ENCODE results near the gene ZDHHC14. TPM values are rescaled to one million over a fixed set of nuclear protein-coding genes. Genes with fewer than 3 reads are reported as not detected.
"Not testable (repeated sequence)": the region's sequence is repeated elsewhere in the genome, so short reads cannot be mapped to it uniquely, and the experiment has no call there.

The ZDHHC14 gene
- polyA plus RNA-seq, 10 donors, result 4.6 to 8.5 (median 5.5) TPM

DNA sequence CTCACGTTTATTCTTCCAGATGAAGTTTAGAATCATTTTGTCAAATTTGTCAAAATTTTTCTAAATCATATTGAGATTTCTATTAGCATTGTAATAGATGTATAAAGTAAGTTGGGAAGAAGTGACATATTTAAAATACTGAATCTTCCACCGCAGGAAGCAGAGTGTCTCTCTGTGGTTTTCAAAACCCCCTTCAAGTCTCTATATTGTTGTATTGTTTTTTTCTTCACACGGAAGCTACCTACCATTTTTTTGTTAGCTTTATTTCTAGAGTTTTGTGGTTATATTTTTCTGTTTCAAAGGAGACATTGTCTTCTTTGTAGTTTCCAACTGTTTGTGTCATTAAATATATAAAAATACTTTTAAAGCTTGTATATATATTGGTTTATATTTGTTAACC lies 188.6 kb downstream of the ZDHHC14 start:
- no peak for DNase-seq

DNA sequence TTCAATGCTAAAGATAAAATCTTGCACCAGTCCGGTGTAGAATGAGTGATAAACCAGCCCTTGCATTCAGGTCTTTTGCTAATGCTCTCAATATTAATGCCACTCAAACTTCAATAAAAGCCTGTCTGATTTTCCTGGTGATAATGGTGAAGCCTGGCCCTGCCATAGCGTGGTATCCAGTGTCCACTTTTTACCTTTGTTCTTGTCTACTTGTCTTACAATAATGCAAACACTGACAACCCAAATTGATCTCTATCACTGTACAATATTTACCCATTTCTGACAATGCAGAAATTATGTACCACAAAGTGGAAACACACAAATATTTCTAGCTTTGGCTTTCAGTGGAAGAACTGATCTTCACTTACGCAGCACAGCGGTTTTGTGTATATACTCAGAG lies 189.1 kb downstream of the ZDHHC14 start:
- DNase-seq, result no peak

DNA sequence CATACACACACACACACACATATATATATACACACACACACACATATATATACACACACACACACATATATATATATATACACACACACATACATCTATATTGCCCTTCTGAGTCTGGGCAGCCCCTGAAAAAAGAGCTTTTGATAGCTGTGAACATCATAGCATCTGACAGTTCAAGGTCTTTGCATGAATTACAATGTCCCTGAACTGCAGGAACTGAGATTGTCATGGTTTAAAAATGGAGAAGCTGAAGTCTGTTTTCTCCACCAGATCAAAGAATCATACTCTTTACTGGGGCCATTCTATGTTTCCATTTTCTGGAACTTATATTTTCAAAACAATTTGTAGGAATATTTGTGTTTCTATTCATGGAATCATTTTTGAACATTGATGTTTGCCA lies 189.8 kb downstream of the ZDHHC14 start:
- DNase-seq, result no peak

DNA sequence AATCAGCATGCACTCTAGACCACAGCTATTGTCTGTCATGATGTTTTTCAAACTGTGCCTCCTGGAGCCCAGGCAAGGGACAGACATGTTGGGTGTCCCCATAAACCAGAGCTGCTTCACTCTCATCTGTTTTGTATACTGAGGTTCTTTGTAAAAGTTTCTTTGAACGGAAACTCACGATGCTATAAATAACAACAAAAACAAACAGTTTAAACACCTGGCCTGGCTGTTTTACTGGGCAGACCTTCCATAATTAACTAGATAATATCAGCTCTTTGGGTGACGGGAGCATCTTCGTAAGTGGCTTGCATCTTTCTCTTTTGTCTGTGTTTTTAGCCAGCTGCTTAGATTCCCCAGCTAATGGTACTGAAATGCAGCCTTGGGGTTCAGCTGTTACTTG lies 190.3 kb downstream of the ZDHHC14 start:
- no peak for DNase-seq

DNA sequence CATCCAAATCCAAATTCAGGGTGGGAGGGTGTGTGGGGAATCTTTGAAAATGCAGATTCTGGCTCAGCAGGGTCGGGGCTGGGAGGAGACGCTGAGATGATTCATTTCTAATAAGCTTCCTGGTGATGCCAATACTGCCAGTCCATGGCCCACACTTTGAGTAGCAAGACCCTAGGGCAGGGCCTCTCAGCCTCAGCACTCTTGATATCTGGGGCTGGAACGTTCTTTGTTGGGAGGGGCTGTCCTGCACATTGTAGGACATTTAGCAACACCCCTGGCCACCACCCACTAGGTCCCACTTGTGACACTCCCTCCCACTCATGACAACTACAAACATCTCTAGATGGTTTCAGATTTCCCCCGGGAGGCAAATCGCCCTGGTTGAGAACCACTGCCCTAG lies 191.0 kb downstream of the ZDHHC14 start:
- no peak for DNase-seq

DNA sequence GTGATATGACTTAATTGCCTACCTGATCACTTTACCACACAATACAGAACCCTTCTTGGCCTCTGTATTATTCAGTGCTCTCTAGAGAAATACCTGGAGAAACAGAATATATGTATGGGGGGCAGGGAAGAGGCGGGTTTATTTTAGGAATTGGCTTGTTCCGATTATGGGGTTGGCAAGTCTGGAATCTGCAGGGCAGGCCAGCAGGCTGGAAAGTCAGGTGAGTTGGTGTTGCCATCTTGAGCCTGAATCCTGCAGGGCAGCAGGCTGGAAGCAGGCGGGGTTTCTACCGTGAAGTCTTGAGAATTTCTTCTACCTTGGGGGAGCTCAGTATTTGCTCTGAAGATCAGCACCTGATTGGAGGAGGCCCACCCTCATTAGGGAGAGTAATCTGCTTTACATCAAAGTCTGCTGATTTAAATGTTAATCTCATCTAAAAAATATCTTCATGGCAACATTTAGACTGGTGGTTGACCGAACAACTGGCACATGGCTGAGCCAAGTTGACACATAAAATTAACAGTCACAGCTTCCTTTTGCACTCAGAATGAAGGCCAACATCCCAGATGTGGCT lies 193.9 kb downstream of the ZDHHC14 start:
- DNase-seq, result no peak

DNA sequence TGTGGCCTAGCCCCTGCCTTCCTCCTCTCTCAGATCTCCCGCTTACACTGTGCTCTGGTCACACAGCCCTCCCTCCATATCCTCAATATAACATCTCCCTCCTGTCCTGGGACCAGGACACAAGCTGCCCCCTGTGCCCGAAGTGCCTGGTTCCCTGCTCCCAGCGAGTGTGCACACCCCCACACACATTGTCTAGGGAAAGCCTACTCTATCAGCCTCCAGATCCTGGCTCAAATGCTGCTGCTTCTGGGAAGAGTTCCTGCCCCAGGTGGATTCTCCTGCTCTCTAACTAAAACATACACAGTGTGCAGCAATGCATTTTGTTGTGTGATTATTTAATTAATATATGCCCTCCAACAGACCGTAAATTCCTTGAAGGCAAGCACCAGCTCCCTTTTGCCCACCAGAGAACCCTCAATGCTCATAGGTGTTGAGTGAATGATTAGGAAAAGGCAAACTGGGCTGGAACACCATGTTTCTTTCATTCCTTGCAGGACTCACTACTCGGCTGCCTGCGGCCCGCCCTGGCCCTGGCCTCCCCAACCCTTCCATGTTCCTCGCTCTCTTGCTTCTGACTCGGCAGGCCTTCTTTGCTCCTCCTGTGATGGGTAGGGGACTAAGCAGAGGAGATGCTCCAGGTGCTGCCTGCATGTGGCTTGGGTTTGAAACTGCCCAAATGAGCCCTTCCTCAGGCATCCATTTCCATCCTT lies 194.6 kb downstream of the ZDHHC14 start:
- DNase-seq, result no peak

DNA sequence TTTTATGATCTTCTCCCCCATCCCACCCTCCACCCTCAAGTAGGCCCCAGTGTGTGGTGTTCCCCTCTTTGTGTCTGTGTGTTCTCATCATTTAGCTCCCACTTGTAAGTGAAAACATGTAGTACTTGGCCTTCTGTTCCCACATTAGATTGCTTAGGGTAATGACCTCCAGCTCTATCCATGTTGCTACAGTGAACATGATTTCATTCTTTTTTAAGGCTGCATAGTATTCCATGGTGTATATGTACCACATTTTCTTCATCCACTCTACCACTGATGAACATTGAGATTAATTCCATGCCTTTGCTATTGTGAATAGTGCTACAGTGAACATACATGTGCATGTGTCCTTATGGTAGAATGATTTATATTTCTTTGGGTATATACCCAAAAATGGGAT lies 196.0 kb downstream of the ZDHHC14 start:
- DNase-seq, result not testable (repeated sequence)

DNA sequence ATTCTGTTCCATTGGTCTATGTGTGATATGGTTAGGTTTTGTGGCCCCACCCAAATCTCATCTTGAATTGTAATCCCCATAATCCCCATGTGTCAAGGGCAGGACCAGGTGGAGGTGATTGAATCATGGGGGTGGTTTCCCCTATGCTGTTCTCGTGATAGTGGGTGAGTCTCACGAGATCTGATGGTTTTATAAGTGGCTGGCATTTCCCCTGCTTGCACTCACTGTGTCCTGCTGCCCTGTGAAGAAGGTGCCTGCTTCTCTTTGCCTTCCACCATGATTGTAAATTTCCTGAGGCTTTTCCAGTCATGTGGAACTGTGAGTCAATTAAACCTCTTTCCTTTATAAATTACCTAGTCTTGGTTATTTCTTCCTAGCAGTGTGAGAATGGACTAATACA lies 197.5 kb downstream of the ZDHHC14 start:
- not testable (repeated sequence) for DNase-seq

DNA sequence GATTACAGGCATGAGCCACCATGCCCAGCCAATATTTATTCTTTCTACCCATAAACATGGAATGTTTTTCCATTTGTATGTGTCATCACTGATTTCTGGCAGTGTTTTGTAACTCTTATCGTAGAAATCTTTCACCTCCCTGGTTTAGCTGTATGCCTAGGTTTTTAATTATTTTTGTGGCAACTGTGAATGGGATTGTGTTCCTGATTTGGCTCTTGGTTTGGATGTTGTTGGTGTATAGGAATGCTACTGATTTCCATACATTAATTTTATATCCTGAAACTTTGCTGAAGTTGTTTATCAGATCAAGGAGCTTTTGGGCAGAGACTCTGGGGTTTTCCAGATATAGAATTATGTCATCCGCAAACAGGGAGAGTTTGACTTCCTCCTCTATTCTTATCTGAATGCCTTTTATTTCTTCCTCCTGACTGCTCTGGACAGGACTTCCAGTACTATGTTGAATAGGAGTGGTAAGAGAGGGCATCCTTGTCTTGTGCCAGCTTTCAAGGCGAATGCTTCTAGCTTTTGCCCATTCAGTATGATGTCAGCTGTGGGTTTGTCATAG lies 198.6 kb downstream of the ZDHHC14 start:
- no peak for DNase-seq

DNA sequence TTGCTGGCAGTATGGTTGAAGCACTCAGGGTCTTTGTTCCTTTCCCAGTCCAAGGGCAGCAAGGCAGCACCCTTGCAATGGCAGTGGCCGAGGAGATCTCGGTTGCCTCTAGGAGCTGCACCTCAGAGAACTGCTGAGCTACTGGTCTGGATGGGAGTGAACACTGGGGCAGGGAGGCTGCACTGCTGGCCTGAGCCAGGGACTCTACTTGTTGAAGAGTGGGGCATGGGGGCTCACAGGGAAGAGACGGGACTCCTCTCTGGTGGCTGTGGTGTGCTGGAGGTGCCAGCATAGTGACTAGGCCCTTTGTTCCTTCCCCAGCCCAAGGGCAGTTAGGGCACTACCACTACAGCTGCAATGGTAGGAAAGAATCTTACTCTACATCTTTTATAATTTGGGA lies 203.0 kb downstream of the ZDHHC14 start:
- DNase-seq, result no peak

DNA sequence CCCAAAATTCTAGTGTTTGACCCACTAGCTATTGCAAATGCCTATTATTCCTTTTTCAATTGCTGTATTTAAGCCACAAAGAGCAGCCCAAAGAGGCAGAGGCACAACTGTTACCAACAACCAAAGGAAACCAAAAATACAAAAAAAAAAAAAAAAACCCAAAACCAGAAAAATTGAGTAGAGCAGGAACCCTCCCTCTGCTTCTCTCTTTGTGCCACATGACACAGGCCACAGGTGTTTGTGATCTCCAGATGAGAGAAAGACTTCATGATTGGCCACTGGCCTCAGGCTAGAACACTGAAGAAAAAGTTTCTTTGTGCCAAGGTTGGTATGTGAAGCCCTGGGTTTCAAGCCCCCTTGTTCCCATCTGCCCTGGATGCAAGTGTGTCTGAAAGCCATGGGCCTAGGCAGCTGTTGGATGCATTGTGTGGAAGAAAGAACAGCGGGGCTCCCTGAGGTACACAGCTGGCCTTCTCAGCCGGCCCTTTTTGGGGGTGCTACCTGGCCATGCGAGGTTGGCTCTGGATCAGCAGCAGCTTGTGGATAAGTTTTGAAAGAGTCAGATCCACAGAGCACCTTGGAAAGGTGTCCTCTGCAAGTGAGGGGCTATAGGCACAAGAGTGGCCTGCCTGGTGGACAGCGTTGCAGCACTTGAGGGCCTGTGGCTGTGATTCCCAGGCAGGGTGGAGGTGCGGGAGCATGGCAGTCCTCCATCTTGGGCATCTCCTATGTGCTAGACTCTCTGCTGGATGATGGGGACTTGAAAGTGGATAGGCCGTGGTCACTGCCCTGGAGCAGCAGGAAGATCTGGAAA lies 204.5 kb downstream of the ZDHHC14 start:
- no peak for DNase-seq

DNA sequence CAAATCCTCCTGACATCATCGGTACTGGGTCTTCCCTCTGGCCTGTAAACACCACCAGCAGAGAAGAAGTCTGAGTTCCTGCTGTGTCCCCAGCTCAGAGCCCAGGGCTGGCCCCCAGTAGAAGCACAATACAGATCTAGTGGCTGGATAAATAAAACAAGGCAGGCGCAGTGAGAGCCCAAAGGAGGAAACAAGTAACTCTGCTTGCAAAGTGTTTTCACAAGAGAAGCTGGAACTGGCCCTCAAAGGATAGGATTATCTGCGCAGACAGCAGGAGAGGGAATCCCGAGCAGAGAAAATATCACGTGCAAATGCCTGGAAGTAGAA lies 205.1 kb downstream of the ZDHHC14 start:
- DNase-seq, result no peak

DNA sequence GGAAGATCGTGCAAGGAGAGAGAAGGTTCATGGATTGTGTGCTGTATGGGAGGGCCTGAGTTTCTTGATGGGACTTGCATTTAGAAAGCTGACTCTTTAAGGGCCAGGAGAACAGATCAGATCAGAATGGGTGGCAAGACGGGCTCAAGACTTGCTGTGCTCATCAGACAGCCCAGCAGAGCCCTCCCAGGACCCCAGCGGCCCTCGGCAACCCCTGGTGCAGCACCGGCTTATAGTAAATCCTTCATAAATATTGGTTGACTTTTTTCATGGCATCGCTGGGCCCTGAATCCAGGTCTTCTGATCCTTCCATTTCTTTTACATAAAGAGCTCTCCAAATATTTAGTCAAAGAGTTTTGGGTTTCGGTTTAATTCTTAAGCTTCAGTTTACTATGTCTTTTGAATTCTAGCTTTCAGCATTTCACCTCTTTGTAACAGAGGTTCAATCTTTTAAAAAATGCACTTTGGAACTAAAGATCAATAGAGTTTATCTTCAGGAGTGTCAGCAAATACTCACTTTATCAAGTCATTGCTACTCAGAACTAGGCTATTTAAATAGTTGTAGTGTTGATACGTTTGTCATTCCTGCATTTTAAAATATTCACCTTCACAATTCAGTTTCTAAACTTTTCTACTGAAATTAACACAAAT lies 205.6 kb downstream of the ZDHHC14 start:
- no peak for DNase-seq

DNA sequence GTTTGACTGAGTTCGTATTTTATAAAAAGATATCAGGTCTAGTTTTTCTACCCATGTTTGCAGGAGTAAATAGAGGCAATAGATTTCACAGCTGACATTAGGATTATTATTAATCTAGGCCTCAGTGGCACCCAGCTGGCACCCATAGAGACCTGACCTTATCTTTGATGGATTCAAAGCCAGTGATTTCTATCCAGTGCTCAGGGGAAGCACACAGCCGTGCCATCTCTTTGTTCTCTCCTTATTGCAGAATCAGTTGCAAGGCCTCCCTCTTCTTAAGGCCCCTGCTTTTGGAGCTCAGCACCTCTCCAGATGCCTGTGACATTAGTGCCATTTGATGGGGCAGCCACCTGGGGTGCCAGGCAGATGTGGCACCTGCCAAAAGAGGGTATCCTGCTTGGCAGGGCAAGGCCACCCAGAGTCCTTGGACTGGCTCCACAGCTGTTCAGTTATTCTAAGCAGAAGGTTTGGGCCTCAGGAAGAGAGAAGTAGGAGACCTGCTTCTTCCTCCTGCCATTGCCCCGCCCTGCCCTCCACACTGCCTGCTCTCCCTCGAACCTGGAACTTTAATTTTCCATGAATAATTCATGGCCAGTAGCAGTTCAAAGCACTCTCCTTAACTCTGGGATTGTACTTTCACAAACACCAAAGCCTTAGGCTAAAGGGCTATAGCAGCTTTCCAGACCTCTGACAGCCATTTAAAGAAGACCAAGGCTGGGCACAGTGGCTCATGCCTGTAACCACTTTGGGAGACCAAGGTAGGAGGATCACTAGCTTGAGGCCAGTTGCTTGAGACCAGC lies 206.3 kb downstream of the ZDHHC14 start:
- no peak for DNase-seq

DNA sequence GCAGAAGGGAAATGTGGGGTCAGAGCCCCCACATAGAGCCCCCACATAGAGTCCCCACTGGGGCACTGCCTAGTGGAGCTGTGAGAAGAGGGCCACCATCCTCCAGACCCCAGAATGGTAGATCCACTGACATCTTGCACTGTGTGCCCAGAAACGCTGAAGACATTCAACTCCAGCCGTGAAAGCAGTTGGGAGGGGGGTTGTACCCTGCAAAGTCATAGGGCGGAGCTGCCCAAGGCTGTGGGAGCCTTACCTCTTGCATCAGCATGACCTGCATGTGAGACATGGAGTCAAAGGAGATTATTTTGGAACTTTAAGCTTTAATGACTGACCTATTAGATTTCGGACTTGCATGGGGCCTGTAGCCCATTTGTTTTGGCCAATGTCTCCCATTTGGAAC lies 209.7 kb downstream of the ZDHHC14 start:
- DNase-seq, result not testable (repeated sequence)

DNA sequence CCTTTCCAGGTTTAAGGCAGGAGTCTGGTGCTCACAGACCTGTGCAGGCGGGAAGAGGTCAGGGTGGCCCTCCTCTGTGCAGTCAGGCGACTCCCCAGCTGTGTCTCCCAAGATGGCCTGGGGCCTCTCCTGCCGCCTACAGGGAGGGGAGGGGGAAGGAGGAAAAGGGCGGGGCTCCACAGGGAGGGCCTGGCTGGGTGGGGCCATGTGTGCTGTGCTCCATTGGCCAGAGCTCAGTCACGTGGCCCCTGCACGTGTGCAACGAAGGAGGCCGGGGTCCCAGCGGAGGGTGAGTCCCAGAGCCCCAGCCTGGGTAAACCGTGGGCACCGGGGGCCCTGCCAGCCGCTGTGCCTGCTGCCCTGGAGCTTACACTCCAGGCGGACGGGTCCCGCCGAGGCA lies 211.6 kb downstream of the ZDHHC14 start:
- no peak for DNase-seq

DNA sequence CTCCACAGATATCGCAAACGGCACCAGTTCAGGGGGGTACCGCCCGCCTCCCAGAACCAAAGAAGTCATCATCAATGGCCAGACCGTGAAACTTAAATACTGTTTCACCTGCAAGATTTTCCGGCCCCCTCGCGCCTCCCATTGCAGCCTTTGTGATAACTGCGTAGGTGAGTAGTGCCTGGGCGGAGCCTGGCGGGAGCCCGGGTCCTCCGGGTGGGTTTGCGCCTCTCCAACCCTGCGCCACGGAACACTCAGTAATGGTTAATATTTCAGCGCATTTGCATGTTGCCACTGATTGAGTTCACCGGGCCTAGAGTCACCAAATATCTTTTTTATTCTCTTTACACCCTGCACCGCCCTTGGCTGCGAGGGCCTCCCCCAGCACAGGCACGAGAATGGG lies 212.0 kb downstream of the ZDHHC14 start:
- DNase-seq, result no peak

DNA sequence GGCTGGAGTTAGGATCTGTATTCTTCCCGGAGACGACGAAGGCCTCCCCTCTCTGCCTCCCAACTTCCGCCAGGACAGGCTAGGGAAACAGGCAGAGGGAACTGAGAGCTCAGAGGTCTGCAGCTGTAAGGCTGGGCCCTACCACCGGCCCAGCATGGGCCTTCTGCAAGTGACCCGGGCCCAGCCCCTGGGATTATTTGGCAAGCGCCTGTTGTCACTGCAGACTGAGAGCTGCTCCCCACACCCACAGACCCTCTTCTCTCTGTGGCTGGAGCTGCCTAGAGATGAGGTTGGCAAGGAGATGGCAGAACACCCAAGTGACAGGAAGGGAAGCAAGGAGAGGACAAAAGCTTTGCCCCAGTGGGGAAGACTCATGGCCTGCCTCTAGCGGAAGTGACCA lies 212.6 kb downstream of the ZDHHC14 start:
- DNase-seq, result no peak

DNA sequence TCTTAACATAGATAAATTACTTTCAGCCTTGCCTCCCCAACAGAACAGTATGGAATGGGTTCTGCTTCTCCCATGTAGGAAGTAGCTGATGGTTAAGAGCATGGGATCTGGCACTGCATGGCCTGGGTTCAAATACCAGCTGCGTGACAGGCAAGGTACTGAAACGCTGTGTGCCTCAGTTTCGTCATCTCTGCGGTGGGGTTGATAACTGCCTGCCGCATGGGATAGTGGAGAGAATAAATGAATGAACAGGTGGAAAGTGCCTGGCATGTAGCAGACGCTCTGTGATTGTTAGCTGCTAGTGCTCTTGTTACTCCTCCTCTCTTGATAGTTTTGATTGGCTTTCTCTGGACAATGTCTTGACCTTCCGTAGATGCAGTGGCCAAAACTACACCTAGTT lies 213.3 kb downstream of the ZDHHC14 start:
- DNase-seq, result no peak

DNA sequence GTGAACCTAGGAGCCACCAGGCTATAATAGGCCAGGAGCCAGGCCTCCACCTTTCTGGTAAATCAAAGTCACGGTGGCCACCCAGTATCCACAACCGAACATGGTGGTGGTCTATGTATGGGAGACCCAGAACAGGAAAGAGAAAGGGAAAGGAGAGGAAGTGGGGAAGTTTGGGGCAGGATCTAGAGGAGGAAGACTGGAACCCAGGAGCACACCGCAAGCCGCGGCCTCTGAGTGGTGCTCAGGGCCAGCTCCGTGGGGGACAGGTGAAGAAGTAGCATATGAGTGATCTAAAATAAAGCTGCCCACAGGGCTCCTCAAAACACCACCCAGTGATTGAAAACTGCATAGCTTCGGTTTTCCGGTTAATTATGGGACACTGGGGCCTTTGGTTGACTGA lies 214.8 kb downstream of the ZDHHC14 start:
- no peak for DNase-seq

DNA sequence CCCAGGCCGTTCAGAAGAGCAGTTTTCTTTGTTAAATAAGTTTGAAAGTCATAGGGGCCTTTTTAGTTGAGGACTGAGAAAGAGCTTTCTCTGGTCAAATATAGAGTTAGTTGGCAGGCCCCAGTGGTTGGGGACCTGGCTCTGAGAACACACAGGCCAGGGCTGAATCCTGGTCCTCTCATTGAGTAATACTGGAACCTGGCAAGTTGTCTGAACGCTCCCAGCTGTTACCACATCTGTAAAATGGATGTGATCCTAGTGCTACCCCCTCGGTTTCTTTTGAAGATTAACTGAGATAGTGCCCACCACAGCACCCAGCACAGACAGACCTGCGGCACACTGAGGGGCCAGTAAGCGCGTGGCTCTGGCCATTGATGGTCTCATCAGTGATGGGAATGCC lies 215.5 kb downstream of the ZDHHC14 start:
- DNase-seq, result no peak
